ENCODE data around the gene DTNA. TPM values are rescaled to one million over a fixed set of nuclear protein-coding genes. Genes with fewer than 3 reads are reported as not detected.
A peak's percentile ranks its signal among the peaks of the same experiment; 100 is the strongest.

The DTNA gene
- total and polyA plus RNA-seq, 9 donors: 58.1 to 84.2 (median 71.5) TPM

- no peak overlapping the region for H3K4me3 ChIP-seq (ENCODE audit: low read length)
- no peak overlapping the region for H3K27ac ChIP-seq (ENCODE audit: low read length)
- no peaks in the 10 kb centered on the region for H3K27me3 ChIP-seq (ENCODE audit: control insufficient read depth, insufficient read depth, low read length)
- H3K9me3 ChIP-seq (replicated peaks; ENCODE audit: control insufficient read depth, low read depth, low read length): no peaks in the 10 kb centered on the region
- no CpG with 5 or more reads among the region's 5 CpGs for WGBS (ENCODE audit: insufficient coverage)
- no peaks in the 10 kb centered on the region for H3K36me3 ChIP-seq (ENCODE audit: control insufficient read depth, insufficient read depth, low read length)
- no peak for DNase-seq
- H3K4me1 ChIP-seq (ENCODE audit: control insufficient read depth, insufficient read depth, low read length): no peaks in the 10 kb centered on the region
Observed at GRCh38 chr18:34757666-34758065, 47.6 kb downstream of the DTNA start.

DNA sequence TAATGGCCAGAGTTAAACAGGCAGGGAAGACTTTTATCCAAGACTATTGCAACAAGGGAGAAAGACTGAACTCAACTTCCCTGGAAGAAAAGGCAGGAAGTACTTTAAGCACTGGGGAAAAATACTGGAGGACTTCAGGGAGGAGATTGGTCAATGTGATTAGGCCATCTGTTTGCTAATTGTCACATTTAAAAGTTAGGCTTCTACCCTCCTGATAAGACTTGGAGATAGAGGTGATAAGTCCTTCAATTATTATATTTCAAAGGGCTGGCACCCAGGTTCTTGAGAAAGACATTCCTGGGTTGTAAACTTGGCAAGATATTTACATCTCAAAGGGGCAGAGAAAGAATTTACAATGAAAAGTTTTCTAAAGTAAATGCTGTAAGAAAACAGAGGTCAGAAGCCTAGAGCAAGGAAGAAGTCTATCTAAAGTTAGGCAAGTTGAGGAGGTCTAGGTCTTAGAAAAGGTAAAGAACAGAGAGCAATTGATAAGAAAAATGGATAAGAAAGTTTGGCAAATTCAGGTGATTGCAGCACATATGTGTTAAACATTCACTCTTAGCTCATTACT, 48.4 kb downstream of the DTNA start:
- Histone ChIP-seq H3K9me3 (replicated peaks; ENCODE audit: control insufficient read depth, low read depth, low read length) (no peaks in the 10 kb centered on the region), H3K27ac (ENCODE audit: low read length) (no peak overlapping the region), H3K27me3 (ENCODE audit: control insufficient read depth, insufficient read depth, low read length) (no peaks in the 10 kb centered on the region), H3K36me3 (ENCODE audit: control insufficient read depth, insufficient read depth, low read length) (peaks cover 2% of the 10 kb centered on the region), H3K4me3 (ENCODE audit: low read length) (no peak overlapping the region), H3K4me1 (ENCODE audit: control insufficient read depth, insufficient read depth, low read length) (no peaks in the 10 kb centered on the region)
- DNase-seq: no peak

DNA sequence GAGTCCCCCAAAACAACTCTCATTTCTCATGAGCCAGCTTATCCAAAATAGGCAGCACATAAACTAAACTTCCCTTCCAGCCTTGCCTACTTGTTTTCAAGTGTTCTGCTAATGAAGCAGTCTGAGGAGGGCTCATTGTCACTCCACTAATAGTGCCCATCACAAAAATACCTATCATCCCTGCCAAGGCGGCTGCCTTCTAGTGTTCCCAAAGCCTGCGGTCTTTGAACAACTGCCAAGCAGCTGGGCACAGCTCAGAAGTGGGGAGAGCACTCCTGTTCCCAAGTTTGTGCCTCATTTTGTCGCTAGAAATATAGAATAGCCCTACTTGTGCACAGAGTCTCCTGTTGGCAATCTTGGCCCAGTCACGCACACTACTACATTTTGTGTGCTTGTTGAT, 50.3 kb downstream of the DTNA start:
- no peak overlapping the region for H3K27ac ChIP-seq (ENCODE audit: low read length)
- no peaks in the 10 kb centered on the region for H3K9me3 ChIP-seq (replicated peaks; ENCODE audit: control insufficient read depth, low read depth, low read length)
- peak; percentile 45 for DNase-seq
- WGBS (ENCODE audit: insufficient coverage): 88% methylated on average over 2 of the region's 4 CpGs
- H3K4me3 ChIP-seq (ENCODE audit: low read length): no peak overlapping the region
- H3K27me3 ChIP-seq (ENCODE audit: control insufficient read depth, insufficient read depth, low read length): no peaks in the 10 kb centered on the region
- peaks cover 2% of the 10 kb centered on the region for H3K36me3 ChIP-seq (ENCODE audit: control insufficient read depth, insufficient read depth, low read length)
- H3K4me1 ChIP-seq (ENCODE audit: control insufficient read depth, insufficient read depth, low read length): no peaks in the 10 kb centered on the region

- Histone ChIP-seq H3K4me1 (ENCODE audit: control insufficient read depth, insufficient read depth, low read length) (no peaks in the 10 kb centered on the region), H3K4me3 (ENCODE audit: low read length) (no peak overlapping the region), H3K9me3 (replicated peaks; ENCODE audit: control insufficient read depth, low read depth, low read length) (no peaks in the 10 kb centered on the region), H3K36me3 (ENCODE audit: control insufficient read depth, insufficient read depth, low read length) (peaks cover 11% of the 10 kb centered on the region), H3K27me3 (ENCODE audit: control insufficient read depth, insufficient read depth, low read length) (no peaks in the 10 kb centered on the region), H3K27ac (ENCODE audit: low read length) (no peak overlapping the region)
- no CpG with 5 or more reads among the region's 4 CpGs for WGBS (ENCODE audit: insufficient coverage)
- DNase-seq: no peak
Observed at GRCh38 chr18:34764451-34764850, 54.4 kb downstream of the DTNA start.

GRCh38 chr18:34767601-34768027, 57.5 kb downstream of the DTNA start:
- no peak overlapping the region for H3K27ac ChIP-seq (ENCODE audit: low read length)
- DNase-seq: no peak
- H3K27me3 ChIP-seq (ENCODE audit: control insufficient read depth, insufficient read depth, low read length): no peaks in the 10 kb centered on the region
- no peak overlapping the region for H3K4me3 ChIP-seq (ENCODE audit: low read length)
- peaks cover under 1% of the 10 kb centered on the region for H3K4me1 ChIP-seq (ENCODE audit: control insufficient read depth, insufficient read depth, low read length)
- WGBS (ENCODE audit: insufficient coverage): no CpG with 5 or more reads among the region's 1 CpG
- H3K36me3 ChIP-seq (ENCODE audit: control insufficient read depth, insufficient read depth, low read length): peaks cover 11% of the 10 kb centered on the region
- H3K9me3 ChIP-seq (replicated peaks; ENCODE audit: control insufficient read depth, low read depth, low read length): no peaks in the 10 kb centered on the region

- WGBS (ENCODE audit: insufficient coverage): no CpG with 5 or more reads among the region's 1 CpG
- Histone ChIP-seq H3K27ac (ENCODE audit: low read length) (no peak overlapping the region), H3K4me3 (ENCODE audit: low read length) (no peak overlapping the region)
Observed at GRCh38 chr18:34771958-34772357, 61.9 kb downstream of the DTNA start.

DNA sequence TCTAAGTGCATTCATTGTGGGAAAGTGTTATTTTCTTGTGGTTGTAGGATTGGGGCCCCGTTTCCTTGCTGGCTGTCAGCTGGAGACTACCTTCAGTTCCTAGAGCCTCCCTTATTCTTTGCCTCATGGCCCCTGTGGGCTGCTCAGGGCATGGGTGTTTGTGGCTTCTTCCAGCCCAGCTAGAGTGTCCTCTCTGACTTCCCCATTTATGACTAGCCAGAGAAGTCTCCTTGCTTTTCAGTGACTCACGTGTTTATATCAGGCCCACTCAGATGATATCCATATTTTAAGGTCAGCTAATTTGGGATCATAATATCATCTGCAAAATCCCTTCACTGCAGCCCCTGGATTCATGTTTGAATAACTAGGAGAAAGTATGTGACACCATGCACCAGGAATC, 62.8 kb downstream of the DTNA start:
- DNase-seq: peak; percentile 32
- H3K4me3 ChIP-seq (ENCODE audit: low read length): no peak overlapping the region
- H3K36me3 ChIP-seq (ENCODE audit: control insufficient read depth, insufficient read depth, low read length): peaks cover 4% of the 10 kb centered on the region
- H3K27me3 ChIP-seq (ENCODE audit: control insufficient read depth, insufficient read depth, low read length): no peaks in the 10 kb centered on the region
- H3K4me1 ChIP-seq (ENCODE audit: control insufficient read depth, insufficient read depth, low read length): peaks cover 15% of the 10 kb centered on the region
- 67% methylated on average over 1 of the region's 2 CpGs for WGBS (ENCODE audit: insufficient coverage)
- no peaks in the 10 kb centered on the region for H3K9me3 ChIP-seq (replicated peaks; ENCODE audit: control insufficient read depth, low read depth, low read length)
- H3K27ac ChIP-seq (ENCODE audit: low read length): peak overlapping the region; percentile 71

More at GRCh38 chr18:34771958-34772357, 61.9 kb downstream of the DTNA start:
- Histone ChIP-seq H3K9me3 (replicated peaks; ENCODE audit: control insufficient read depth, low read depth, low read length) (no peaks in the 10 kb centered on the region), H3K4me1 (ENCODE audit: control insufficient read depth, insufficient read depth, low read length) (peaks cover 15% of the 10 kb centered on the region), H3K27me3 (ENCODE audit: control insufficient read depth, insufficient read depth, low read length) (no peaks in the 10 kb centered on the region), H3K36me3 (ENCODE audit: control insufficient read depth, insufficient read depth, low read length) (peaks cover 9% of the 10 kb centered on the region)
- no peak for DNase-seq

GRCh38 chr18:34773378-34773777, 63.3 kb downstream of the DTNA start:
- Histone ChIP-seq H3K4me3 (ENCODE audit: low read length) (no peak overlapping the region), H3K4me1 (ENCODE audit: control insufficient read depth, insufficient read depth, low read length) (peaks cover 15% of the 10 kb centered on the region), H3K36me3 (ENCODE audit: control insufficient read depth, insufficient read depth, low read length) (peaks cover 2% of the 10 kb centered on the region), H3K27me3 (ENCODE audit: control insufficient read depth, insufficient read depth, low read length) (no peaks in the 10 kb centered on the region), H3K9me3 (replicated peaks; ENCODE audit: control insufficient read depth, low read depth, low read length) (no peaks in the 10 kb centered on the region), H3K27ac (ENCODE audit: low read length) (peak overlapping the region; percentile 59)
- DNase-seq: no peak
- 60% methylated on average over 1 of the region's 2 CpGs for WGBS (ENCODE audit: insufficient coverage)

DNA sequence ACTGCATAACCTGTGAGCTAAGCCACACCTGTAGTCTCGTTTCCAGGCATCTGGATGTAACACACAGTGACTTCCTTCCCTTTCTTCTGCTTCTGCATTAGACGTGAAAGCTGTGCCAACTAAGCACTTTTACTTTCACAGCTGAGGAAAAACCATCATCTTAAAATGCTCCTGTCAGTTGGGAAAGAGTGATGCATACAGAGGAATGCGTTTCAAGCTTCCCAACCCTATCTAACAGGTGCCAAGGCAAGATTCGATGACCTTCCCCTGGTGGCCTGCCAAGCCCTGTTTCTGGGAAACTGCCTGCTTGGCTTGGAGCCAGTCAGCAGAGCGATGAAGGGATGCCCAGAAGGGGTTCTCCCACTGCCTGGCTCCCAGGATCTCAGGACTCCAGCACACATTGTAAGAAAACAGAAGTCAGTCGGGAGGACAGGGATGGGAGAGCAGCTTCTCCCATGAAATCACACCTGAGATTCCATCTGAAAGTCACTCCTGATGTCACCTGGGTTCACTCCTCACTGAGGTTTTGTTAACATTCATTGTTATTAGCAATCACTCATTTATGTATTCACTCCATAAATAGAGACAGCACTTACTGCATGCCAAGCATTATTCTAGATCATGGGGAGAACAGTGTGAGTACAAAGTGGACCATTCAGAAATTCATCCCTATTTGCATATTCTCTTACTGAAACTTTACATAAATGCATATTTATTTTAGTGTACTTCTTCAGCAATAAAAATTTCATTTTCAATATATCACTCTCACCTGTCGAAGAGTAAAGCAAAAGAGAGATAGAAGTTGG, 64.1 kb downstream of the DTNA start:
- DNase-seq: peak; percentile 75
- Histone ChIP-seq H3K27ac (ENCODE audit: low read length) (peak overlapping the region; percentile 59), H3K4me3 (ENCODE audit: low read length) (no peak overlapping the region), H3K27me3 (ENCODE audit: control insufficient read depth, insufficient read depth, low read length) (no peaks in the 10 kb centered on the region), H3K9me3 (replicated peaks; ENCODE audit: control insufficient read depth, low read depth, low read length) (no peaks in the 10 kb centered on the region), H3K4me1 (ENCODE audit: control insufficient read depth, insufficient read depth, low read length) (peaks cover 15% of the 10 kb centered on the region), H3K36me3 (ENCODE audit: control insufficient read depth, insufficient read depth, low read length) (no peaks in the 10 kb centered on the region)
- 41% methylated on average over 2 of the region's 7 CpGs for WGBS (ENCODE audit: insufficient coverage)

DNA sequence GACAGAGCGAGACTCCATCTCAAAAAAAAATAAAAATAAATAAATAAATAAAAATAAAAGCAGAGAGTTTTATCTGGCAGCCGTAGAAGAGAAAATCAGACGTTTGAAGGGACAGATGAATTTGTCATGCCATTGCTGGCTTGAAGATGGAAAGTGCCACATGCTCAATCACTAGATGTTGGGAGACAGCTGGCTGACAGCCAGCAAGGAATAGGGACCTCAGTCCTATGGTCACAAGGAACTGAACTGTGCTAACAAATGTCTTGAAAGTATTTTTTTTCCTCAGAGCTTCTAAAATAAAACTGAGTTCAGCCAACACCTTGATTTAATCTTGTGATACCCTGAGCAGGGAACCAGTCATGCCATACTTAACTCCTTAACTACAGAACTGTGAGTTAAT, 65.4 kb downstream of the DTNA start:
- H3K36me3 ChIP-seq (ENCODE audit: control insufficient read depth, insufficient read depth, low read length): no peaks in the 10 kb centered on the region
- no peaks in the 10 kb centered on the region for H3K27me3 ChIP-seq (ENCODE audit: control insufficient read depth, insufficient read depth, low read length)
- peak; percentile 30 for DNase-seq
- no peak overlapping the region for H3K4me3 ChIP-seq (ENCODE audit: low read length)
- peaks cover 15% of the 10 kb centered on the region for H3K4me1 ChIP-seq (ENCODE audit: control insufficient read depth, insufficient read depth, low read length)
- H3K27ac ChIP-seq (ENCODE audit: low read length): no peak overlapping the region
- H3K9me3 ChIP-seq (replicated peaks; ENCODE audit: control insufficient read depth, low read depth, low read length): no peaks in the 10 kb centered on the region
- WGBS (ENCODE audit: insufficient coverage): 72% methylated on average over 2 of the region's 3 CpGs

Data from muscle of leg (tissue), 11 donors.